Measurements from ENCODE around the gene ZMYND10.
"Not testable (repeated sequence)": the region's sequence is repeated elsewhere in the genome, so short reads cannot be mapped to it uniquely, and the experiment has no call there.

Gene ZMYND10

DNA sequence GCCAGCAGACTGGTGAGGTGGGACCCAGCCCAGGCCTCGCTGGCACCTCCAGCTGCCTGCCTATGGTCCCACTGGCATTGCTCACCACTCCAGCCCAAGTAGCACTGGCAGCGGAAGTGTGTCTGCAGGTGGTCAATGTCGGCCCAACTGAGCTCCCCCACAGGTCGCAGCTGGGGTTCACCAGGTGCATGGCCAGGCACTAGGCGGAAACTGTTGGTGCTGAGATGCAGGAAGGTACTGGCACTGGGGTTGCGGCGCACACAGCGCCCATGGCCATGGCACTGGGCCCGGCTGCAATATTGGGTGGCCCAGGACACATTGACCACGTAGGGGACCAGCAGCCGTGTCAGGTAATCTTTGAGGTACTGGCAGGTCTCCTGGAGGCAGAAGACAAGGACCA is 27.4 kb downstream of the ZMYND10 start:
- DNase-seq (ENCODE audit: low read depth) = no peak
- TF ChIP-seq, protein P1, sequence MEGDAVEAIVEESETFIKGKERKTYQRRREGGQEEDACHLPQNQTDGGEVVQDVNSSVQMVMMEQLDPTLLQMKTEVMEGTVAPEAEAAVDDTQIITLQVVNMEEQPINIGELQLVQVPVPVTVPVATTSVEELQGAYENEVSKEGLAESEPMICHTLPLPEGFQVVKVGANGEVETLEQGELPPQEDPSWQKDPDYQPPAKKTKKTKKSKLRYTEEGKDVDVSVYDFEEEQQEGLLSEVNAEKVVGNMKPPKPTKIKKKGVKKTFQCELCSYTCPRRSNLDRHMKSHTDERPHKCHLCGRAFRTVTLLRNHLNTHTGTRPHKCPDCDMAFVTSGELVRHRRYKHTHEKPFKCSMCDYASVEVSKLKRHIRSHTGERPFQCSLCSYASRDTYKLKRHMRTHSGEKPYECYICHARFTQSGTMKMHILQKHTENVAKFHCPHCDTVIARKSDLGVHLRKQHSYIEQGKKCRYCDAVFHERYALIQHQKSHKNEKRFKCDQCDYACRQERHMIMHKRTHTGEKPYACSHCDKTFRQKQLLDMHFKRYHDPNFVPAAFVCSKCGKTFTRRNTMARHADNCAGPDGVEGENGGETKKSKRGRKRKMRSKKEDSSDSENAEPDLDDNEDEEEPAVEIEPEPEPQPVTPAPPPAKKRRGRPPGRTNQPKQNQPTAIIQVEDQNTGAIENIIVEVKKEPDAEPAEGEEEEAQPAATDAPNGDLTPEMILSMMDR (conservative IDR thresholded peaks at IDR 0.05; ENCODE audit: low read depth, low read length) = no peak
- H3K4me3 ChIP-seq (ENCODE audit: low read length) = no peak overlapping the region

DNA sequence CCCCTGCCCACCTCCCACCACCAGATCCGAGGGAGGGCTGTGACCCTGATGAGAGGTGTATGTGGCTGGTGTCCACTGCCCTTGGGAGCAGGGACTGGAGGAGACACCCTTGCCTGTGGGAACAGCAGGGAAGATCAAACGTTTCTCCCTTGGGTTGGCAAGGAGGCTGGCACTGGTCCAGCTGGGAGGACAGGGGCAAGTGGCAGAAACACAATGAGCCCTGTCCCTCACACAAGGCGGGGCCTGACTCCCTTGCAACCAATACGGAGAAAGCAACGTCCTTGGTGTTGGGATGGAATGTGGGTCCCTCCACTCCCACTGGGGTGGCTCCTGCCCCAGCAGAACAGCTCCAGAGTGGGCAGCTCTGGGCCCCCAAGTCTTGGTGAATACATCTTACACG is 28.2 kb downstream of the ZMYND10 start:
- DNase-seq (ENCODE audit: low read depth) = no peak
- TF ChIP-seq, protein P1 (conservative IDR thresholded peaks at IDR 0.05; ENCODE audit: low read depth, low read length) = no peak
- no peak overlapping the region for H3K4me3 ChIP-seq (ENCODE audit: low read length)

DNA sequence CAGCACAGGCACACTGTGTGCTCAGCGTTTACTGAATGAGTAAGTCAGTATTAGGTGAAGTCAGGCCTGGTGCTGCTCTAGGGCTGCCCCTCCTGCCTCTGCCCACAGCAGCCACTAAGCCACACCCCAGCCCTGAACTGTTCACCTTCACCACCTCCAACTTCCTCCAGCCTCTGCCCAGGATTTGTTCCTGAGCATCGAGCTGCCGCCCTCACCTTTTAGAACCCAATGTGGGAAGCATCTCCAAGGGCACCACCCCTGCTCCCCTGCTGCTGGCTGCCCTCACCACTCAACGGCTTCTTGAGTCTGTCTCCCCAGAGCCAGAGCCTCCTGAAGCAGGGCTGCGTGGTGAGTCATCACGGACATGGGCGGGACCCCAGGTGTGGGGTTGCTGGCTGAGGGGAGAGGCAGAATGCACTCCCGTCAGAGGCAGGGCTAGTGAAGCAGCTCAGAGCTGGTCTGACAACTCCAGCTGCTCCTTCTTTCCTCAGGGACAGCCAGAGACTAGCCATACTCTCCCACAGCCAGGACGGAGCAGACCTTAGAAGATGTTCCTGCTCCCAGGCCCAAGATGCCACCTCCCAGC is 28.8 kb downstream of the ZMYND10 start:
- TF ChIP-seq, protein P1 (conservative IDR thresholded peaks at IDR 0.05; ENCODE audit: low read depth, low read length) = no peak
- H3K4me3 ChIP-seq (ENCODE audit: low read length) = no peak overlapping the region
- DNase-seq (ENCODE audit: low read depth) = no peak

DNA sequence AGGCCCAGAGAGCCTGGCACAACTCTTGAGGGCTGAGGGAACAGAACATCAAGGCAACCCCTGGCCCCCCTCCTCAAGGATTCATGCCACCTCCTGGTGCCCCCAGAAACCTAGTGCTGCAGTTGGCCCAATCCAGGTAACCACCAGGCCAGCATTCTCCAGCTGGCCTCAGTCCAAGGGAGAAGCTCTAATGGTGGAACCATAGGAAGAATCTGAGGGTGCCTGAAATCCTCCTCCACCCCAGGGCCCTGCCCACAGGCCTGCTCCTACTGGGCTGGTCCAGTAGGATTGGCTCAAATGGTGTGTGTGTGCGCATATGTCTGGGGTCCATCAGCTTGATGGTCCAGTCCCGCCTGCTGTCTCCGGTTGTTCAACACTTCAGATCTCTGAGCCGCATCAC is 30.7 kb downstream of the ZMYND10 start:
- no peak for DNase-seq (ENCODE audit: low read depth)
- TF ChIP-seq, protein P1 (conservative IDR thresholded peaks at IDR 0.05; ENCODE audit: low read depth, low read length) = no peak
- no peak overlapping the region for H3K4me3 ChIP-seq (ENCODE audit: low read length)

DNA sequence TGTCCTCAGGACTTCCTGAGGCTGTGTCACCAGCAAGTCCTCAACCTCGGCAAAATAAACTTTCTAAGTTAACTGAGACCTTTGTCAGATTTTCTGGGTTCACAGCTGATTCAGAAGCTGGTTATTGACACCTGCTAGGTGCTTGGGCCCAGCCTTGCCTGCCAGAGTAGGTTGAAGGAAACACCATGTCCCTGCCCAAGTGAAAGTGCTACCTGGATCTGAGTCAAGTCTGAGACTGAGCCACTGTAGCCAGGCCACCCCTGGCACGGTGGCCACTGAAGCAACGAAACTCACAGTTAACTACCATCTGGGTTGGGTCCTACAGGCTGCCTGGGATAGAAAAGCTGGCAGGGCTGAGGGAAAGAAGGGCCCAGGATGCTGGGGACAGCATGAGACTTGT is 31.2 kb downstream of the ZMYND10 start:
- no peak for DNase-seq (ENCODE audit: low read depth)
- TF ChIP-seq, protein P1 (conservative IDR thresholded peaks at IDR 0.05; ENCODE audit: low read depth, low read length) = no peak
- no peak overlapping the region for H3K4me3 ChIP-seq (ENCODE audit: low read length)

DNA sequence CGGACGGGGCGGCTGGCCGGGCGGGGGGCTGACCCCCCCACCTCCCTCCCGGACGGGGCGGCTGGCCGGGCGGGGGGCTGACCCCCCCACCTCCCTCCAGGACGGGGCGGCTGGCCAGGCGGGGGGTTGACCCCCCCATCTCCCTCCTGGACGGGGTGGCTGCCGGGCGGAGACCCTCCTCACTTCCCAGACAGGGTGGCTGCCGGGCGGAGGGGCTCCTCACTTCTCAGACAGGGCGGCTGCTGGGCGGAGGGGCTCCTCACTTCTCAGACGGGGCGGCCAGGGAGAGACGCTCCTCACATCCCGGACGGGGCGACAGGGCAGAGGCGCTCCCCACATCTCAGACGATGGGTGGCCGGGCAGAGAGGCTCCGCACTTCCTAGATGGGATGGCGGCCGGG is 33.5 kb downstream of the ZMYND10 start:
- not testable (repeated sequence) for H3K4me3 ChIP-seq (ENCODE audit: low read length); DNase-seq (ENCODE audit: low read depth)

DNA sequence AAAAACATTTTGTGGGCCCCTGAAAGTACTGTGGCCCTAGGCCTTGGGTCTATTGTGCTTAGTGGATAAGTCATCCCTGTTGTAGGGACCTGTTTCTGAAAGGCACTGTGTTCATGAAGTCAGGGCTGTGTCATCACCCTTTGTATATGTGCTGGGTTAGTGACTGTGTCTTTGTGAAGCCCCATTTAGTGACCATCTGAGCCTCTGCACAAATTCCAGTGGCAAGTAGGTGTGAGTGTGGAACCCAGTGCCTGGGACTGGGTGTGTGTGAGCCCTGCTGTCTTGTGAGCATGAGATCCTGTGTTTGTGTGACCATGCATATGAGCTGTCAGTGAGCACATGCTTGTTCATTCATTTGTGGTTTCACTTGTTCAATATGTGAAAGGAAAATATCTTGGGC is 40.9 kb downstream of the ZMYND10 start:
- TF ChIP-seq, protein P1 (conservative IDR thresholded peaks at IDR 0.05; ENCODE audit: low read depth, low read length) = no peak
- no peak for DNase-seq (ENCODE audit: low read depth)
- H3K4me3 ChIP-seq (ENCODE audit: low read length) = no peak overlapping the region
